Measurements from ENCODE around the gene PNMA6F.

The PNMA6F gene

GRCh38 chrX:153339662-153340061, 18.1 kb upstream of the PNMA6F start:
- in situ Hi-C loops (cut with HindIII; ENCODE audit: low pct_ligation_motif_present, low sequenced_read_pairs): no loop called here
- TF ChIP-seq, protein P1, sequence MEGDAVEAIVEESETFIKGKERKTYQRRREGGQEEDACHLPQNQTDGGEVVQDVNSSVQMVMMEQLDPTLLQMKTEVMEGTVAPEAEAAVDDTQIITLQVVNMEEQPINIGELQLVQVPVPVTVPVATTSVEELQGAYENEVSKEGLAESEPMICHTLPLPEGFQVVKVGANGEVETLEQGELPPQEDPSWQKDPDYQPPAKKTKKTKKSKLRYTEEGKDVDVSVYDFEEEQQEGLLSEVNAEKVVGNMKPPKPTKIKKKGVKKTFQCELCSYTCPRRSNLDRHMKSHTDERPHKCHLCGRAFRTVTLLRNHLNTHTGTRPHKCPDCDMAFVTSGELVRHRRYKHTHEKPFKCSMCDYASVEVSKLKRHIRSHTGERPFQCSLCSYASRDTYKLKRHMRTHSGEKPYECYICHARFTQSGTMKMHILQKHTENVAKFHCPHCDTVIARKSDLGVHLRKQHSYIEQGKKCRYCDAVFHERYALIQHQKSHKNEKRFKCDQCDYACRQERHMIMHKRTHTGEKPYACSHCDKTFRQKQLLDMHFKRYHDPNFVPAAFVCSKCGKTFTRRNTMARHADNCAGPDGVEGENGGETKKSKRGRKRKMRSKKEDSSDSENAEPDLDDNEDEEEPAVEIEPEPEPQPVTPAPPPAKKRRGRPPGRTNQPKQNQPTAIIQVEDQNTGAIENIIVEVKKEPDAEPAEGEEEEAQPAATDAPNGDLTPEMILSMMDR (IDR thresholded peaks at IDR 0.05; ENCODE audit: low read depth, low read length, missing control alignments): no peak
- Histone ChIP-seq H3K27me3 (replicated peaks) (no peaks in the 10 kb centered on the region), H3K36me3 (replicated peaks) (peaks cover 3% of the 10 kb centered on the region), H3K4me3 (ENCODE audit: low read depth, low read length) (no peak overlapping the region), H3K27ac (no peak overlapping the region)
- DNase-seq: no peak

DNA sequence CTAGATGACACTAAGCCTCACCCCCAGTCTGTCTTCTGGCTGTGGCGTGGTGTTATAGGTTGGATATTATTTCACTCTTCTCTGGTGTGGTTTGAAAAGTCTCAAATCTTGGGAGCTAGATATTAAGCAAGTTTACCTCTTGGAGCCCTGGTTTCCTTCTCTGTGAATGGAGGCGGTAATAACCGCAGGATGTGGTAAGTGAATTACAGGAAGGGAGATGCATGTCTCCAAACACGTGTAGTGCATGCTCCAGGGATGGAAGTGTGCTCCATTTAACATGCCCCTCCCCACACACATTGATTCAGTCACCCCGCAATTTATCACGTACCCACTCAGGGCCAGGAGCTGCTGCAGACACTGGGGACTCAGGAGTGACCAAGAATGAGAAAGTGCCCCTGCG, 17.3 kb upstream of the PNMA6F start:
- no peak overlapping the region for H3K4me3 ChIP-seq (ENCODE audit: low read depth, low read length)
- no peak for DNase-seq
- TF ChIP-seq, protein P1 (IDR thresholded peaks at IDR 0.05; ENCODE audit: low read depth, low read length, missing control alignments): no peak
- peaks cover 3% of the 10 kb centered on the region for H3K36me3 ChIP-seq (replicated peaks)
- H3K27ac ChIP-seq: no peak overlapping the region
- in situ Hi-C loops (cut with HindIII; ENCODE audit: low pct_ligation_motif_present, low sequenced_read_pairs): no loop called here
- H3K27me3 ChIP-seq (replicated peaks): no peaks in the 10 kb centered on the region

DNA sequence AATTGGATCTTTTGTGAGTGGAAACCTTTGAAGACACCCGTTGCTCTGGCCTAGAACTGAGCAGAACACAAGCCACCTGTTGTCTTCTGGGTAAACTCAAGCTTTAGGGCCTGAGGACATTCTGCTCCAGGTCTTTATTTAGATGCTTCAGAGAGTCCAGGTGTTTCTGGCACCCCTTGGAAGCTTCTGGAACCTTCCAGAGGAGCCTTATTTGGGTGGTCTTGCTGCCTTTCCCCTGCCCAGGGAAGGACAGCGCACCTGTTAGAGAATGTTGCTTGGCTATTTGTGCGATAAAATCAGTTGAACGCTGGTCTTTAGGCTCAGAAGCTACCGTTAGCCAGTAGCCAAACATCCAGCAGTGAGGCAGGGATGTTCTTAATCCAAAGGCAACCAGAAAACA, 15.4 kb upstream of the PNMA6F start:
- Histone ChIP-seq H3K27me3 (replicated peaks) (no peaks in the 10 kb centered on the region), H3K27ac (no peak overlapping the region), H3K36me3 (replicated peaks) (peaks cover 3% of the 10 kb centered on the region), H3K4me3 (ENCODE audit: low read depth, low read length) (no peak overlapping the region)
- TF ChIP-seq, protein P1 (IDR thresholded peaks at IDR 0.05; ENCODE audit: low read depth, low read length, missing control alignments): no peak
- in situ Hi-C loops (cut with HindIII; ENCODE audit: low pct_ligation_motif_present, low sequenced_read_pairs): no loop called here
- DNase-seq: no peak

- TF ChIP-seq, protein P1 (IDR thresholded peaks at IDR 0.05; ENCODE audit: low read depth, low read length, missing control alignments): no peak
- H3K36me3 ChIP-seq (replicated peaks): peaks cover 3% of the 10 kb centered on the region
- H3K4me3 ChIP-seq (ENCODE audit: low read depth, low read length): no peak overlapping the region
- H3K27me3 ChIP-seq (replicated peaks): no peaks in the 10 kb centered on the region
- DNase-seq: no peak
- in situ Hi-C loops (cut with HindIII; ENCODE audit: low pct_ligation_motif_present, low sequenced_read_pairs): no loop called here
- H3K27ac ChIP-seq: no peak overlapping the region
These were observed 14.7 kb upstream of the PNMA6F start for GRCh38 chrX:153336121-153336894.

DNA sequence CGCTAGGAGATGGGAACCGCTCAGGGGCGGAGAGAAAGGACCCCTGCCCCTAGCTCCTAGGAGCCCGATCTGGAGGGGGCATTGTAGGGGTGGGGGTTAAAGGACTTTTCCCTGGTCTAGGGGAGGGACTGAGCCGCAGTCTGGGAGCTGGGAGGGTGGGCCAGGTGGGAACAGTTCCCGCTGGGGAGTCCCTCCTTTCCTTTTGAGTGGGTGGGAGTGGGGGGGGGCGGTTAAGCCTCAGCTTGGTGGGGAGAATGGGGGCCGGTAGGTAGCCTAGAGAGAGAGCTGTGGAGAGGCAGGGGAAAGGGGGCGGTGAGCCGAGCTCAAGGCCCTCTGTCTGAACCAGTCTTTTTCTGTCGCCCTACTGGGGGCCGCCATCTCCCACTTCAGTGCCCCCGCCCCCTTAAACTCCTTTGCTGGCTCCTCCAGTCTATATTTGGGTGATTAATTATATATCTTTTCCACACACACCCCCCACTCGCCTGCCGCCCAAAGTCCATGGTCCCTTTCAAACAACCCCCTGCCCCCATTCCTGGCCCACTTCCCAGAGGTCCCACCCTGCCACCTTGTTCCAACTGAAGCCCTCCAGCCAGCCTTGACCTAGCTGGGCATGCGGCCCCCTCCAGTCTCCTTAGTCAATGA, 13.2 kb upstream of the PNMA6F start:
- H3K27me3 ChIP-seq (replicated peaks): no peaks in the 10 kb centered on the region
- DNase-seq: no peak
- in situ Hi-C loops (cut with HindIII; ENCODE audit: low pct_ligation_motif_present, low sequenced_read_pairs): no loop called here
- peak overlapping the region; percentile 75 for H3K4me3 ChIP-seq (ENCODE audit: low read depth, low read length)
- H3K36me3 ChIP-seq (replicated peaks): peaks cover 3% of the 10 kb centered on the region
- TF ChIP-seq, protein P1 (IDR thresholded peaks at IDR 0.05; ENCODE audit: low read depth, low read length, missing control alignments): no peak
- peak overlapping the region; percentile 80 for H3K27ac ChIP-seq

Data from brain microvascular endothelial cell (primary cell).